HG03060 (cell line): ENCODE measurements around the gene ARSK.
"Not testable (repeated sequence)": the region's sequence is repeated elsewhere in the genome, so short reads cannot be mapped to it uniquely, and the experiment has no call there.

Source experiments
- ATAC-seq: cut with Tn5 transposase; IDR thresholded peaks from one replicate; pipeline ENCODE4 v1.9.1; 2021; ENCODE audit warnings: low read depth, moderate number of reproducible peaks; ENCODE audit not compliant: unreplicated experiment

The ARSK gene

DNA sequence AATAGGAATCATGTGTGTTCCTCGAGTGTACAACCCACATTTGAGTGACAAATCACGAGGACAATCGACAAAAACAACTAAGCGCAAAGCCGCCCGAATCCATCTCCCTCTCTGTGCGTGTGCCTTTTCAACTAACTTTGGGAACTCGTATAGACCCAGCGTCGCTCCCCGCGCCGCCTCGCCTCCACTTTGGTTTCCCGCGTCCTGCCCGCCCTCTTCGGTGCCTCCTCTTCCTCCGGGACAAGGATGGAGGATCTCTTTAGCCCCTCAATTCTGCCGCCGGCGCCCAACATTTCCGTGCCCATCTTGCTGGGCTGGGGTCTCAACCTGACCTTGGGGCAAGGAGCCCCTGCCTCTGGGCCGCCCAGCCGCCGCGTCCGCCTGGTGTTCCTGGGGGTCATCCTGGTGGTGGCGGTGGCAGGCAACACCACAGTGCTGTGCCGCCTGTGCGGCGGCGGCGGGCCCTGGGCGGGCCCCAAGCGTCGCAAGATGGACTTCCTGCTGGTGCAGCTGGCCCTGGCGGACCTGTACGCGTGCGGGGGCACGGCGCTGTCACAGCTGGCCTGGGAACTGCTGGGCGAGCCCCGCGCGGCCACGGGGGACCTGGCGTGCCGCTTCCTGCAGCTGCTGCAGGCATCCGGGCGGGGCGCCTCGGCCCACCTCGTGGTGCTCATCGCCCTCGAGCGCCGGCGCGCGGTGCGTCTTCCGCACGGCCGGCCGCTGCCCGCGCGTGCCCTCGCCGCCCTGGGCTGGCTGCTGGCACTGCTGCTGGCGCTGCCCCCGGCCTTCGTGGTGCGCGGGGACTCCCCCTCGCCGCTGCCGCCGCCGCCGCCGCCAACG lies 65.3 kb downstream of the ARSK start, which contains the start of gene GPR150:
Gene GPR150, plus strand, starts transcription at position 58 of the 840 bp plus-strand sequence. Its CDS starts 189 bp downstream, at position 247.
- ATAC-seq: no peak

DNA sequence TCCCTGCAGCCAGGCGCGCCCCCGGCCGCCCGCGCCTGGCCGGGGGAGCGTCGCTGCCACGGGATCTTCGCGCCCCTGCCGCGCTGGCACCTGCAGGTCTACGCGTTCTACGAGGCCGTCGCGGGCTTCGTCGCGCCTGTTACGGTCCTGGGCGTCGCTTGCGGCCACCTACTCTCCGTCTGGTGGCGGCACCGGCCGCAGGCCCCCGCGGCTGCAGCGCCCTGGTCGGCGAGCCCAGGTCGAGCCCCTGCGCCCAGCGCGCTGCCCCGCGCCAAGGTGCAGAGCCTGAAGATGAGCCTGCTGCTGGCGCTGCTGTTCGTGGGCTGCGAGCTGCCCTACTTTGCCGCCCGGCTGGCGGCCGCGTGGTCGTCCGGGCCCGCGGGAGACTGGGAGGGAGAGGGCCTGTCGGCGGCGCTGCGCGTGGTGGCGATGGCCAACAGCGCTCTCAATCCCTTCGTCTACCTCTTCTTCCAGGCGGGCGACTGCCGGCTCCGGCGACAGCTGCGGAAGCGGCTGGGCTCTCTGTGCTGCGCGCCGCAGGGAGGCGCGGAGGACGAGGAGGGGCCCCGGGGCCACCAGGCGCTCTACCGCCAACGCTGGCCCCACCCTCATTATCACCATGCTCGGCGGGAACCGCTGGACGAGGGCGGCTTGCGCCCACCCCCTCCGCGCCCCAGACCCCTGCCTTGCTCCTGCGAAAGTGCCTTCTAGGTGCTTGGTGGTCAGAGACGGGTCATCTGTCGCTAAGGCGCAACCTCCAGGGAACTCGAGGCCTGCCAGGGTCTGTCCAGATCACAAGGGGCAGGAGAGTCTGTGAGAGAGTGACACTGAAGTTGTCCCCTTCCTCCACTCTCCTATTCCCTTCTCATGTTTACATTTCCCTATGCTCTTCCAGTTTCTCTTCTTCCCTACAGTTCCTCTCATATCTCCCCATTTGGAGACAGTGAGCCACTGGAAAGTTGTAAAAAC lies 66.3 kb downstream of the ARSK start:
- no peak for ATAC-seq

DNA sequence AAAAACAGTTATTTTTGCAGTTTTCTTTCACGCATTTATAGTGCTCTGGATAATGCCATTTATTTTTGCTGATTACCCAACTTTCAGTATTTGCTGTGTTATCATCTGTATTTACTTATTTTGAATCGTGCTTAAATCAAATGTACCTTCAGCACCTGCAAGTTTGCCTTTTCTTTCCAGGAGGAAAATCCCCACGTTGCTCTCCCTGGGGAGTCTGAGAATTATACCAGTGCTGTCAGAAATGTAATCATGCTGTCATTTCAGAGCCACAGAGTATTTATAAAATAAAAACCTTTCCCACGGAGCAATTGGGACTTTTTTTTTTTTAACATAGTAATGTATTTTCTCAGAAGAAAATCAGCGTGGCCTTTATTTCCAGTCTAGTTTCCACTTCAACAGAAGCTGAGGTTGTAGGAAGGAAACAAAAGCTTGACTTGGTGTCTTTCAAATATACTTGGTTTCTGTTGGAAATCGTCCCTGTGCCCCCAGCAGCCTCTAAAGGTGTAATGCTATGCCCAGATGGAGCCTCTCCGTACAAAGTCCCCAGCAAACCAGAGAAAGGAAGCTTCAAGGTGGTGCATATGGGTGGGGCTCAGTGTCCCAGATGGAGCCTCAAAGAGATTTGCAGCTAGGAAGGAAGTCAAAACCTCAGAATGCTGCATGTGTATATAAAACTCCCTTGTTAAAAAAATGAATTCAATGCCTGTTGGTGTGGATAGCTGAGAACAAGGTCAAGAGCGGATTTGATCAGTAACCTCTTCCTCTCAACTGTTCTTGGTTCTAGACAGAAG lies 67.1 kb downstream of the ARSK start:
- no peak for ATAC-seq

DNA sequence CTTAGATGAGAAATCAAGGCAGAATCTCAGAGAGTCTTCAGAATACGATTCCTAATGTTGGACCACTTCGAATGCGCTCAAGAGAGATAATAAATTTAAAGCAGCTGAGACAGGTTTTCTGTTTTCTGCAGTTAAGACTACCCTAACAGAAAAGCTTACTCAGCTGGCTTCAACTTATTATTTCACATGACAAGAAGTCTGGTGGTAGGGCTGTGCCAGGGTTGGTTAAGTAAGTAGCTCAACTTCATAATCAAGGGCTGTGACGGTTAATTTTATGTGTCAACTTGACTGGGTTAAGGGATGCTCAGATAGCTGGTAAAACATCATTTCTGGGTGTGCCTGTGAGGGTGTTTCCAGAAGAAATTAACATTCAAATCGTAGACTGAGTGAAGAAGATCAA lies 68.8 kb downstream of the ARSK start:
- no peak for ATAC-seq

DNA sequence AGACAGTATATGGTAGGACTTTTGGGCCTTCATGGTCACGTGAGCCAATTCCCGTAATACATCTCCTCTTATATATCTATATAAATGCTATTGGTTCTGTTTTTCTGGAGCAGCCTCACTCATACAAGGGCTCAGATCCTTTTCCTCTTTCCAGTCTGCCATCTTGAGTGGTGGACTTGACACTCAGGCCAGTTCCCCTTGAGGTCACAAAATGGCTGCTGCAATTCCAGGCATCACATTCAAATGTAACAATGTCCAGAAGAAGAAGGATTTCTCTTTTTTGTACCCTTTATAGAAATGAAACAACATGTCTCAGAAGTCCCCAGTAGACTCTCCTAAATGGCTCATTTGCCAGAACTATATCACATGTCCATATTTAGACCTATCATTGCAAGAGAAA lies 69.5 kb downstream of the ARSK start:
- no peak for ATAC-seq

DNA sequence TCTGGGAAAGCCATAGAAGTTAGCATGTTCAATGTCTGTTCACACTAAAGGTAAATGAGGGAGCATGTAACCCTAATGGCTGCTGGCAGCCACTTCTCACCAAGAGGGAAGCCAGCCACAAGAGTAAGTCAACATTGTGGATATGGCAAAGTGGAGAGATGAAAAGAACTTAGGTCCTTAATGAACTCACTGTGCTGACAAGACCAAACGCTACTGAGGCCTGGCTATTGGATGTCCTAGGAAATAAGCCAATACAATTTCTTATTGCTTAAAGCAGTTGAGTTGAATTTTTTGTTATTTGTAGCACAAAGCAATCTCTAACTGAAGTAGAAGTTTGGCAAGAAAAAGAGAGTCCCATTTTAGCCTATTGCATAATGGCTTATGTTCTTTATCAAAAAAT lies 71.8 kb downstream of the ARSK start:
- no peak for ATAC-seq

DNA sequence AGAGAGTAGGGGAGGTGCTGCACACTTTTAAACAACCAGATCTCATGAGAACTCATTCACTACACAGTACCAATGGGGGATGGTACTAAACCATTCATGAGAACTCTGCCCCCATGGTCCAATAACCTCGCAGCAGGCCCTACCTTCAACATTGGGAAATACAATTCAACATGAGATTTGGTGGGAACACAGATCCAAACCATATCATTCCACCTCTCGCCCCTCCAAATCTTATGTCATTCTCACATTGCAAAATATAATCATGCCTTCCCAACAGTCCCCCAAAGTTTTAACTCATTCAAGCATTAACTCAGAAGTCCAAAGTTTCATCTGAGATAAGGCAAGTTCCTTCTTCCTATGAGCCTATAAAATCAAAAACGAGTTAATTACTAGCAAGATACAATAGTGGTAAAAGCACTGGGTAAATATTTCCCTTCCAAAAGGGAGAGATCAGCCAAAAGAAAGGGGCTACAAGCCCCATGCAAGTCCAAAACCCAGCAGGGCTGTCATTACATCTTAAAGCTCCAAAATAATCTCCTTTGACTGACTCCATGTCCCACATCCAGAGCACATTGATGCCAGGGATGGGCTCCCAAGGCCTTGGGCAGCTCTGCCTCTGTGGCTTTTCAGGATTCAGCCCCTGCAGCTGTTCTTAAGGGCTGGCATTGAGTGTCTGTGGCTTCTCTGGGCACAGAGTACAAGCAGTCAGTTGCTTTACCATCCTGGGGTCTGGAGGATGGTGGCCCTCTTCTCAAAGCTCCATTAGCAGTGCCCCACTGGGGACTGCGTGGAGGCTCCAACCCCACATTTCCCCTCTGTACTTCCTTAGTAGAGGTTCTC lies 73.3 kb downstream of the ARSK start:
- no peak for ATAC-seq

DNA sequence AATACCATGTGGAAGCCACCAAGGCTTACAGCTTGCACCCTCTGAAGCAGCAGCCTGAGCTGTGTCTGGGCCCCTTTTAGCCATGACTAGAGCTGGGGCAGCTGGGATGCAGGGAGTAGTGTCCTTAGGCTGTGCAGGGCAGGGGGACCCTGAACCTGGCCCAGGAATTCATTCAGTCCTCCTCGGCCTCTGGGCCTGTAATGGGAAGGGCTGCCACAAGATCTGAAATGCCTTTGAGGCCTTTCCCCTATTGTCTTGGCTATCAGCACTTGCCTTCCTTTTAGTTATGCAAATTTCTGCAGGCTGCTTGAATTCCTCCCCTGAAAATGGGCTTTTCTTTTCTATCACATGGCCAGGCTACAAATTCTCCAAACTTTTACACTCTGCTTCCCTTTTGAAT lies 74.0 kb downstream of the ARSK start:
- no peak for ATAC-seq

DNA sequence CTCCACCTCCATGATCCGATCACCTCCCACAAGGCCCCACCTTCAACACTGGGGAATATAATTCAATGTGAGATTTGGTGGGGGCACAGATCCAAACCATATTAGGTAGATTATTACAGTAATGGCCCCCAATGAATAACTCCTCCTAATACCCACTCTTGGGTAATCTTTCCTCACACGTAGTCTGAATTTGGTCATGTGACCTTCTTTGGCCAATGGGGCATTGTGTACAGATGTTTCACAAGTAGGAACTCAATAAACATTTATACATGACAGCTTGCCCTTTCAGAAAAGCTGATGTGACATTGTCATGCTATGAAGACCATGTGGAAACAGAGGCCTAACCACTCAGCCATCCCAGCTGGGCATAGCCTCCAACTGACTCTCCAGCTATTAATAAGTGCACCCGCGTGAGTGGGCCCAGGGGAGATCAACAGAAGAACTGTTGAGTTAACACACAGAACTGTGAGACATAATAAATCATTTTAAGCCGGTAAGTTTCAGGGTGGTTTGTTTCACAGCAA lies 75.6 kb downstream of the ARSK start:
- ATAC-seq: no peak

DNA sequence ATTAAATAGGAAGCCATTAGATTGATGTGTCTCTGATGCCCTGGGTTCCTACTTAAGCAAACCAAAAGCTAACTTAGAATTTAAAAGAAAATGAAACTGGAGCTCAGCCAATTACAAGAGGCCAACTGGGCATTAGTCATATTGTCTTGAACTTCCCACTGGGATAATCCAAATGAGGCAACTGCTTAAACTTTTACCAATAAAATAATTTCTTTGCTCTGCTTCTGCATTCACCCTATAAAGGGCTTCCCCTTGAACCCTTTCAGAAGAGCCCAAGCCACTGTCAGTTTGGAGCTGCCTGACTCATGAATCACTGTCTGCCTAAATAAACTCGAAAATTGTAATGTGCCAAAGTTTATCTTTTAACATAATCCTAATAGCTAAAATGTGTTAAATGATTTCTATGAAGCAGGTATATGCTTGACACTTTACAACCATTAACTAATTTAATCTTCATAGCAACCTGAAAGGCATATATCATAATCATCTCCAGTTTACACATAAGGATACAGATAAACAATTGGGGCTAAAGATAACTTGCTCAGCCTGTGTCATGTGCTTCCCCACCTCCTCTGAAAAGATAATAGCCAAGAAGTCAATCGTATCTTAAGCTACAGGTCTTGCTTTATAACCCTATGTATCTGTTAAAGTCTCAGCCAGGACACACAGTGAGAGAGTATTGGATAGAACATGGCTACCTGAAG lies 76.5 kb downstream of the ARSK start:
- ATAC-seq: no peak

DNA sequence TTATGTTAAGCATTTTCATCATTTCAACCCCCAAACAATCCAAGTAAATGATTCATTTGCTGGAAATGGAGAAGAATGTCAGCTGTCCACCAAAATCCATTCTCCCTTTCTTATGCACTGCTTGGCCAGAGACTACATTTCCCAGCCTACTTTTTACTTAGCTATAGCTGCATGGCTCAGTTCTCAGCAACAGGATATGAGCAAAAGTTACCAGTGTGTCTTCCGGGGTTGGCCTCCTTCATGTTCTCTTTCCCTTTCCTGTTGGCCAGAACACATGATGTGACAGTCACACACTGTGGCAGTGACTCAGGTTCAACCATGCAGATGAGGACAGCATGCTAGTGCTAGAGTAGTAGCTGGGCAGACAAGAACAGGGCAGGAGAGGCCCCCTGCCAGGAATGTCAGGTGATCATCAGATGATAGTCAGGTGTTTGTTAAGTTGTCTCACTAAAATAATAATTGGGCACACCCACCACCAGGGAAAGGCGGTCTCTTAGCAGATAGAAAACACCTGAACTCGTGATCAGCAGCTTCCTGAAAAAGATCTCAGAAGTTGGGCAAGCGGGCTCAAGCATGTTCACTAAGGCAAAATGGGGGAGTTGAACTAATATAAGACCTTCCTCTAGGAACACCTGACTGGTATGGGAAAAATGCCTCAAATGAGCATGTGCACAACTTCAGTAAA lies 77.2 kb downstream of the ARSK start:
- ATAC-seq: peak; percentile 89

DNA sequence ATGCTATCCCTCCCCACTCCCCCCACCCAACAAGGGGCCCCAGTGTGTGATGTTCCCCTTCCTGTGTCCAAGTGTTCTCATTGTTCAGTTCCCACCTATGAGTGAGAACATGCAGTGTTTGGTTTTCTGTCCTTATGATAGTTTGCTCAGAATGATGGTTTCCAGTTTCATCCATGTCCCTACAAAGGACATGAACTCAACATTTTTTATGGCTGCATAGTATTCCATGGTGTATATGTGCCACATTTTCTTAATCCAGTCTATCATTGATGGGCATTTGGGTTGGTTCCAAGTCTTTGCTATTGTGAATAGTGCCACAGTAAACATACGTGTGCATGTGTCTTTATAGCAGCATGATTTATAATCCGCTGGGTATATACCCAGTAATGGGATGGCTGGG lies 78.0 kb downstream of the ARSK start:
- ATAC-seq: not testable (repeated sequence)

DNA sequence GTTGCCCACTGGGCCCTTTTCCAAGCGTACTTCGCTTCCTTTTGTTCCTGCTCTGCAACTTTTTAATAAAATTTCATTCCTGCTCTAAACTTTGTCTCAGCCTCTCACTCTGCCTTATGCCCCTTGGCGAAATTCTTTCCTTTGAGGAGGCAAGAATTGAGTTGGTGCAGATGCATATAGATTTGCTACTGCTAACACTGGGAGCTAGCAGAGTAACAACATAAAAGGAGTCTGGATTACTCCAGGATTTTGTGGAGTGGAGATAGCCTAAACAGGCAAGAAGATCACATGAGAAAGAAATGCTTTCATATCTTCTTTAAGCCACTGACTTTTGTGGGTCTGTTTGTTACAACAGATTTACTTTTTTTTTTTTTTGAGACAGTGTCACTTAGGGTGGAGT lies 78.8 kb downstream of the ARSK start:
- no peak for ATAC-seq

DNA sequence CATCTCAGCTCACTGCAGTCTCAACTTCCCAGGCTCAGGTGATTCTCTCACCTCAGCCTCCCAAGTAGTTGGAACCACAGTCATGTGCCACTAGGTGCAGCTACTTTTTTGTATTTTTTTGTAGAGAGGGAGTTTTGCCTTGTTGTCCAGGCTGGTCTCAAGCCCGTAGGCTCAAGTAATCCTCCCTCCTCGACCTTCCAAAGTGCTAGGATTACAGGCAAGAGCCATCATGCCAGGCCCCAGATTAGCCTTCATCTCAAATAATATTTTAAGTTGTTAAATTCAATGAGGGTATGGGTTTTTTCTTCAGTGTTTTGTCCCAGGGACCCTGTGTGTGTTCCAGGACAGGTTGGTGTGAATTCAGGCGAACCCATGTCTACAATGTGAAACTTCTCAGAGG lies 79.2 kb downstream of the ARSK start:
- no peak for ATAC-seq

DNA sequence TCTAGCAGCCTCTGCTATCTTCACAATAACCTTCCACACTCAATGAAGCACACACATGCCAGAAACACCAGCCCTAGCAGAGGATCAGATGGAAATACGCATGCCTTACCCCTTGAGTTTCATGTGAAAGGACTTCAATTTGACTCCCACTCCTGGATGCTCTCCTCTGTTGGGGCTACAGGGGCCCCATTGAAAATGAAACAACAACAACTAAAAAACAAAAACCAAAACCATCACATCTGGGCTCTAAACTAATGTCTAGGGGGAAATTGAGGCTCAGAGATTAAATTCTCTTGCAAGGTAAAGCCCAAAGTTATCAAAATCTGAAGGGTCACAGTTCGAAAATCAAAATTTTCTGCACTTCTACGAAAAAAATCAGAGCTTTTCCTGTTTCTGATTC lies 83.7 kb downstream of the ARSK start:
- no peak for ATAC-seq

DNA sequence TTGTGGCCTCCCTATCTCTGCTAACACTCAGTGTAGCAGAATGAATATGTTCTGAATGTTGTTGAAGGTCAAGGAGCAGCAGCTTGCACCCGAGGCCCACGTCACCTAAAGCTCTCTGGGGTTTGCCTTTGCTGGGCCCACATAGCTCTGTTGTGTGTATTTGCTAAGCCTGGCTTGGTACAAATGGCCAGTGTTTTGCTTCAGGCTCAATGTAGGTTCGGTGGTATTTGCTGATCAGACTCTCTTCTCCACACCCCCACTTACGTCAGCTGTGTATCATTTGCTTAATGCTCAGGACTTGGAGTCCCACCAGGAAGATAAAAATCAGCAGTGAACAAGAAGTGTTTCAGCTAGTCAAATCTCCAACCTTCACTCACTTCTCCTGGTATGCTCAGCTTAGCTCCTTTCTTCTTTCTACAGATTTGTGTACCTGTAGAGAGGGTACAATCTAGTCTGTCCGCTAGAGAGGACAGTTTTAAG lies 86.9 kb downstream of the ARSK start:
- ATAC-seq: no peak

DNA sequence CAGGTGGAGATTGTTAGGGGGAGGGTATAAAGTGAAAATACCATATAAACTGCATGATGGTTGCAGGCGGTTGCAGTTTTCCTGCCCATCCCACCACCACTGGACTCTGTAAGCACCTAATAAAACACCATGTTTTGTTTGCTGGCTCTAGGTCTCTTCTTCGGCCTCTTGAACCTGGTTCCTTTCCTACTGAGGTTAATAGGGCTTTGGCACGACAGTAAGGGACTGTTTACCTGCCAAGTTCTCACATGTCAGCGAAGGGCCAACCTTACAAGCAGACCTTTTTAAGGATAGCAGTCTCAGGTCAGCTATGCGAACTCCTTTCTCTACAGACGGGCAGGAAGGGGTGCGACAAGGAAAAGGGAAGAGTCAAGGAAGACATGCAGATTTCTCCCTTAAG lies 88.3 kb downstream of the ARSK start:
- ATAC-seq: no peak

DNA sequence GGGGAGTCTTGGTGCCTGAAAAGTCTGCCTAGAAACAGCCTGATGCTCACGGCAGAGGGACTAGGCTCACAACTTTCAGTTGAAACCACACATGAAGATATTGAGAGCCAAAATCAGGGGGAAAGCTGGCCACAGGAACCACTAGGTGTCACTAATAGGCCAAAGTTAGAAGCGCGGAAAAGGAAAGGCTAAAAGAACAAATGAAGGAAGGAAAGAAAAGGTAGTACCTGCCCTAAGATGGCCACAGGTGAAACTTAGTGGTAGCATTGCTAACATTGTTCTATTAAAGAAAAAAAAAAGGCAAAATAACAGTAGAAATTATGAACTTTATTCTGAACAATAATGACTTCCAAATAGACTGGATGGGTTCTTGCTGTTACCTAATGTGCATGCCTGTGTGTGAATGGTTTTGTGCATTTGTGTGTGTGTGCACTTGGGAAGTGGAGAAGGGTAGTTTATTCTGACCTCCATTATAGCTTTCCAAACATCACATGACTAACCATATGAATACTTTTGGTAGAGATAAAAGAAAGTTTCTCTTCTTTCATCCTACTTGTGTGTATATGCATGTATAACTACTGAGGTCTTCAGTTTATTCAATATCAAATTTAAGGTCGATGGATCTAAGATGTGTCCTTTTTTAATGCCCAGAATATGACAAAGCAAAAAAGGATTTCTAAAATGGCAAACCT lies 89.6 kb downstream of the ARSK start:
- peak; percentile 32 for ATAC-seq
